Esophagus squamous epithelium (tissue), 4 donors: ENCODE measurements around the gene SAXO1.

Experiments
- CTCF ChIP-seq, 6 experiments: fragments of 450-650 bp in 4 of 6; fragments of 200-600 bp in 2 of 6; sonication (generic) in 2 of 6; IDR thresholded peaks; one replicate each; pipeline ENCODE4 v1.5.1; 2016 to 2019; ENCODE audit warnings: antibody characterized with exemption in 6 of 6, mild to moderate bottlenecking in 4 of 6, moderate library complexity in 4 of 6
- POLR2A ChIP-seq, 4 donors: fragments of 450-650 bp; IDR thresholded peaks; one replicate each; pipeline ENCODE4 v1.6.1; 2017; ENCODE audit warnings: antibody characterized with exemption in 4 of 4, mild to moderate bottlenecking in 4 of 4, moderate library complexity in 3 of 4

- TF ChIP-seq CTCF (IDR thresholded peaks at IDR 0.05) = no peak
- no peak for TF ChIP-seq POLR2A (IDR thresholded peaks at IDR 0.05)
These were observed 127.8 kb downstream of the SAXO1 start for GRCh38 chr9:18905028-18905882.
